ENCODE measurements around the gene BMP6.

GRCh38 chr6:7911345-7911725, 185.4 kb downstream of the BMP6 start:
- TF ChIP-seq, protein P1, sequence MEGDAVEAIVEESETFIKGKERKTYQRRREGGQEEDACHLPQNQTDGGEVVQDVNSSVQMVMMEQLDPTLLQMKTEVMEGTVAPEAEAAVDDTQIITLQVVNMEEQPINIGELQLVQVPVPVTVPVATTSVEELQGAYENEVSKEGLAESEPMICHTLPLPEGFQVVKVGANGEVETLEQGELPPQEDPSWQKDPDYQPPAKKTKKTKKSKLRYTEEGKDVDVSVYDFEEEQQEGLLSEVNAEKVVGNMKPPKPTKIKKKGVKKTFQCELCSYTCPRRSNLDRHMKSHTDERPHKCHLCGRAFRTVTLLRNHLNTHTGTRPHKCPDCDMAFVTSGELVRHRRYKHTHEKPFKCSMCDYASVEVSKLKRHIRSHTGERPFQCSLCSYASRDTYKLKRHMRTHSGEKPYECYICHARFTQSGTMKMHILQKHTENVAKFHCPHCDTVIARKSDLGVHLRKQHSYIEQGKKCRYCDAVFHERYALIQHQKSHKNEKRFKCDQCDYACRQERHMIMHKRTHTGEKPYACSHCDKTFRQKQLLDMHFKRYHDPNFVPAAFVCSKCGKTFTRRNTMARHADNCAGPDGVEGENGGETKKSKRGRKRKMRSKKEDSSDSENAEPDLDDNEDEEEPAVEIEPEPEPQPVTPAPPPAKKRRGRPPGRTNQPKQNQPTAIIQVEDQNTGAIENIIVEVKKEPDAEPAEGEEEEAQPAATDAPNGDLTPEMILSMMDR (conservative IDR thresholded peaks at IDR 0.05) = no peak
- TF ChIP-seq EZH2 (IDR thresholded peaks at IDR 0.05; ENCODE audit: low read depth) = no peak
